T-cell (primary cell): ENCODE data around the gene CABCOCO1. TPM values are rescaled to one million over a fixed set of nuclear protein-coding genes. Genes with fewer than 3 reads are reported as not detected.

Source experiments
- ATAC-seq, 4 experiments: fragments of 200-7000 bp in 3 of 4; fragments of 150-1000 bp in 1 of 4; cut with Tn5 transposase; replicated peaks in 1 of 4; 1 replicate in 3 of 4; 2 replicates in 1 of 4; pipeline ENCODE4 v1.10.0; 2021; ENCODE audit warnings: moderate library complexity in 3 of 4, mild to moderate bottlenecking in 2 of 4, moderate number of reproducible peaks in 1 of 4
- CTCF ChIA-PET, 2 donors: fragments of 300-600 bp; sonication (Branson Sonifier 250); formaldehyde crosslinking; loops; one replicate each; lab custom pipeline; 2022; ENCODE audit warnings: antibody characterized with exemption in 2 of 2; lab: Charles Lee
- POLR2A ChIA-PET, 2 donors: fragments of 300-600 bp; sonication (Branson Sonifier 250); formaldehyde crosslinking; loops; one replicate each; lab custom pipeline; 2022; ENCODE audit warnings: antibody characterized with exemption in 2 of 2; lab: Charles Lee
- DNase-seq, 35 experiments: peaks; one replicate each; pipeline versions ENCODE4 v3.0.0 to v3.0.0-alpha.2; 2013 to 2023
- H3K27ac ChIP-seq: one replicate; pipeline ENCODE4 v1.5.1; 2013; ENCODE audit warnings: low read length
- H3K27me3 ChIP-seq, 2 experiments: replicated peaks in 1 of 2; 1 replicate in 1 of 2; 2 replicates in 1 of 2; pipeline versions ENCODE4 v1.6.1 to v1.7.0; 2013; ENCODE audit warnings: low read length in 1 of 2, mixed read lengths in 1 of 2; ENCODE audit not compliant: control insufficient read depth in 2 of 2, insufficient read depth in 2 of 2; ENCODE audit errors: extremely low read depth in 1 of 2
- H3K36me3 ChIP-seq, 2 donors: 1 replicate in 1 of 2; 2 replicates in 1 of 2; pipeline versions ENCODE4 v1.6.1 to v1.7.0; 2013; ENCODE audit warnings: low read length in 1 of 2; ENCODE audit not compliant: control insufficient read depth in 2 of 2, insufficient read depth in 1 of 2; ENCODE audit errors: extremely low read depth in 1 of 2
- H3K4me1 ChIP-seq, 2 experiments: 1 replicate in 1 of 2; 2 replicates in 1 of 2; pipeline versions ENCODE4 v1.6.1 to v1.7.0; 2013; ENCODE audit warnings: low read length in 2 of 2, mixed read lengths in 1 of 2; ENCODE audit not compliant: insufficient read depth in 2 of 2, control insufficient read depth in 1 of 2; ENCODE audit errors: extremely low read depth in 1 of 2
- H3K4me3 ChIP-seq, 2 donors: 1 replicate in 1 of 2; 2 replicates in 1 of 2; pipeline versions ENCODE4 v1.5.1 to v1.7.0; 2013; ENCODE audit warnings: mild to moderate bottlenecking in 2 of 2, low read length in 1 of 2, moderate library complexity in 1 of 2; ENCODE audit not compliant: control insufficient read depth in 1 of 2; ENCODE audit errors: extremely low read depth in 1 of 2
- H3K9me3 ChIP-seq: 2 replicates; pipeline ENCODE4 v1.7.0; 2013
- H3K27ac Mint-ChIP-seq, 2 donors: one replicate each; pipeline ENCODE4 v1.8.0; 2020 to 2021; ENCODE audit warnings: mild to moderate bottlenecking in 2 of 2, mixed read lengths in 2 of 2
- H3K27me3 Mint-ChIP-seq, 2 donors: one replicate each; pipeline ENCODE4 v1.8.0; 2021 to 2022; ENCODE audit warnings: mixed read lengths in 2 of 2
- H3K36me3 Mint-ChIP-seq: one replicate; pipeline ENCODE4 v1.8.0; 2021; ENCODE audit warnings: mixed read lengths
- H3K4me1 Mint-ChIP-seq, 3 donors: one replicate each; pipeline ENCODE4 v1.8.0; 2020 to 2022; ENCODE audit warnings: mixed read lengths in 3 of 3, mild to moderate bottlenecking in 1 of 3
- H3K4me3 Mint-ChIP-seq, 3 donors: one replicate each; pipeline ENCODE4 v1.8.0; 2020 to 2022; ENCODE audit warnings: mild to moderate bottlenecking in 3 of 3, mixed read lengths in 3 of 3, moderate library complexity in 3 of 3
- H3K9me3 Mint-ChIP-seq, 3 donors: one replicate each; pipeline ENCODE4 v1.8.0; 2020 to 2022; ENCODE audit warnings: mixed read lengths in 3 of 3
- WGBS: methylation state at CpG from one replicate; pipeline ENCODE4 v1.1.5; 2013; ENCODE audit warnings: missing lambda C conversion rate; ENCODE audit not compliant: insufficient coverage; 5-methylcytosine and 5-hydroxymethylcytosine counted together
- total RNA-seq, 35 experiments: library from RNA in 6 of 35; stranded (reverse) in 6 of 35; fragments of 120-200 nt in 1 of 35; gene quantifications; one replicate each; pipeline versions ENCODE4 v1.2.1 to v1.2.4 and lab custom pipeline; 2013 to 2026

CABCOCO1 gene
- total RNA-seq, 5 donors from 2014 or later (not counting 1 experiment from before 2014, with no cell fraction given), result not detected

GRCh38 chr10:61801484-61801883, 138.8 kb downstream of the CABCOCO1 start:
- Mint-ChIP-seq H3K4me3 (no peak overlapping the region), H3K27me3 (no peaks in the 10 kb centered on the region), H3K36me3 (no peaks in the 10 kb centered on the region), H3K9me3 (peaks cover 0 to 3% (median 0%) of the 10 kb centered on the region in 3 donors), H3K27ac (no peak overlapping the region), H3K4me1 (no peaks in the 10 kb centered on the region)
- WGBS, result no CpG with 5 or more reads among the region's 5 CpGs
- H3K36me3 ChIP-seq, result no peaks in the 10 kb centered on the region
- no peak overlapping the region for H3K4me3 ChIP-seq
- ChIA-PET POLR2A (no interaction called here), CTCF (interaction anchor here in 1 of 2 donors (0.9 kb wide), 1 partner anchor 17 kb away, joined by 3 read pairs; no protein-coding TSS in a partner anchor)
- ATAC-seq (no peak), DNase-seq (no peak)
- no peak overlapping the region for H3K27ac ChIP-seq
- no peaks in the 10 kb centered on the region for H3K4me1 ChIP-seq
- H3K27me3 ChIP-seq, result no peaks in the 10 kb centered on the region
- no peaks in the 10 kb centered on the region for H3K9me3 ChIP-seq

GRCh38 chr10:61803269-61803668, 140.5 kb downstream of the CABCOCO1 start:
- ATAC-seq (no peak), DNase-seq (no peak)
- ChIA-PET POLR2A (no interaction called here), CTCF (no interaction called here)
- no peaks in the 10 kb centered on the region for H3K27me3 Mint-ChIP-seq
- no peak overlapping the region for H3K4me3 Mint-ChIP-seq
- Histone ChIP-seq H3K9me3 (no peaks in the 10 kb centered on the region), H3K27ac (no peak overlapping the region), H3K36me3 (no peaks in the 10 kb centered on the region), H3K27me3 (no peaks in the 10 kb centered on the region), H3K4me3 (no peak overlapping the region), H3K4me1 (no peaks in the 10 kb centered on the region)
- no peak overlapping the region for H3K27ac Mint-ChIP-seq
- peaks cover 0 to 3% (median 0%) of the 10 kb centered on the region in 3 donors for H3K9me3 Mint-ChIP-seq
- WGBS, result 100% methylated on average over 1 of the region's 3 CpGs
- H3K4me1 Mint-ChIP-seq, result no peaks in the 10 kb centered on the region
- no peaks in the 10 kb centered on the region for H3K36me3 Mint-ChIP-seq

GRCh38 chr10:61804414-61804813, 141.7 kb downstream of the CABCOCO1 start:
- Histone ChIP-seq H3K4me1 (no peaks in the 10 kb centered on the region), H3K27me3 (no peaks in the 10 kb centered on the region), H3K9me3 (no peaks in the 10 kb centered on the region), H3K4me3 (no peak overlapping the region), H3K36me3 (no peaks in the 10 kb centered on the region), H3K27ac (no peak overlapping the region)
- DNase-seq (no peak), ATAC-seq (no peak)
- no peak overlapping the region for H3K4me3 Mint-ChIP-seq
- no CpG with 5 or more reads among the region's 1 CpG for WGBS
- ChIA-PET POLR2A (no interaction called here), CTCF (interaction anchor here in 1 of 2 donors (0.5 kb wide), 1 partner anchor 32 kb away, joined by 4 read pairs; no protein-coding TSS in a partner anchor)
- peaks cover 0 to 3% (median 0%) of the 10 kb centered on the region in 3 donors for H3K9me3 Mint-ChIP-seq
- H3K27me3 Mint-ChIP-seq, result no peaks in the 10 kb centered on the region
- H3K27ac Mint-ChIP-seq, result no peak overlapping the region
- no peaks in the 10 kb centered on the region for H3K36me3 Mint-ChIP-seq
- H3K4me1 Mint-ChIP-seq, result no peaks in the 10 kb centered on the region

GRCh38 chr10:61805091-61805490, 142.4 kb downstream of the CABCOCO1 start:
- no peak overlapping the region for H3K4me3 Mint-ChIP-seq
- Histone ChIP-seq H3K36me3 (no peaks in the 10 kb centered on the region), H3K27ac (no peak overlapping the region), H3K27me3 (no peaks in the 10 kb centered on the region), H3K4me3 (no peak overlapping the region), H3K9me3 (no peaks in the 10 kb centered on the region), H3K4me1 (no peaks in the 10 kb centered on the region)
- H3K36me3 Mint-ChIP-seq, result no peaks in the 10 kb centered on the region
- CTCF ChIA-PET, result no interaction called here
- peaks cover 0 to 3% (median 0%) of the 10 kb centered on the region in 3 donors for H3K9me3 Mint-ChIP-seq
- ATAC-seq, result no peak
- POLR2A ChIA-PET, result no interaction called here
- no peak overlapping the region for H3K27ac Mint-ChIP-seq
- H3K4me1 Mint-ChIP-seq, result no peaks in the 10 kb centered on the region
- no peaks in the 10 kb centered on the region for H3K27me3 Mint-ChIP-seq
- DNase-seq, result no peak
- 78% methylated on average over 1 of the region's 3 CpGs for WGBS

- Histone ChIP-seq H3K27me3 (no peaks in the 10 kb centered on the region), H3K4me1 (no peaks in the 10 kb centered on the region), H3K4me3 (no peak overlapping the region), H3K9me3 (no peaks in the 10 kb centered on the region), H3K27ac (no peak overlapping the region), H3K36me3 (no peaks in the 10 kb centered on the region)
- H3K27ac Mint-ChIP-seq, result no peak overlapping the region
- no peaks in the 10 kb centered on the region for H3K9me3 Mint-ChIP-seq
- no peak overlapping the region for H3K4me3 Mint-ChIP-seq
- H3K36me3 Mint-ChIP-seq, result no peaks in the 10 kb centered on the region
- WGBS, result no CpG with 5 or more reads among the region's 2 CpGs
- no peak for DNase-seq
- CTCF ChIA-PET, result interaction anchor here (0.6 to 1.5 kb wide), 2 partner anchors 12 to 66 kb away, joined by 3 read pairs; no protein-coding TSS in a partner anchor
- no peaks in the 10 kb centered on the region for H3K4me1 Mint-ChIP-seq
- POLR2A ChIA-PET, result no interaction called here
- no peaks in the 10 kb centered on the region for H3K27me3 Mint-ChIP-seq
- no peak for ATAC-seq
Observed at GRCh38 chr10:61810263-61810662, 147.5 kb downstream of the CABCOCO1 start.

GRCh38 chr10:61812052-61812721, 149.5 kb downstream of the CABCOCO1 start:
- Mint-ChIP-seq H3K4me3 (no peak overlapping the region), H3K27me3 (no peaks in the 10 kb centered on the region), H3K27ac (no peak overlapping the region), H3K36me3 (no peaks in the 10 kb centered on the region), H3K9me3 (no peaks in the 10 kb centered on the region), H3K4me1 (no peaks in the 10 kb centered on the region)
- H3K4me3 ChIP-seq, result no peak overlapping the region
- no peaks in the 10 kb centered on the region for H3K9me3 ChIP-seq
- H3K4me1 ChIP-seq, result no peaks in the 10 kb centered on the region
- POLR2A ChIA-PET, result no interaction called here
- ATAC-seq (no peak), DNase-seq (no peak)
- H3K27me3 ChIP-seq, result no peaks in the 10 kb centered on the region
- CTCF ChIA-PET, result no interaction called here
- no peaks in the 10 kb centered on the region for H3K36me3 ChIP-seq
- no peak overlapping the region for H3K27ac ChIP-seq
- 93% methylated on average over 4 of the region's 5 CpGs for WGBS
